HG02938 (cell line): Measurements from ENCODE around the gene C5.

Source experiments
- ATAC-seq: cut with Tn5 transposase; IDR thresholded peaks from one replicate; pipeline ENCODE4 v1.9.1; 2021; ENCODE audit warnings: mild to moderate bottlenecking, moderate library complexity; ENCODE audit not compliant: unreplicated experiment

The C5 gene

DNA sequence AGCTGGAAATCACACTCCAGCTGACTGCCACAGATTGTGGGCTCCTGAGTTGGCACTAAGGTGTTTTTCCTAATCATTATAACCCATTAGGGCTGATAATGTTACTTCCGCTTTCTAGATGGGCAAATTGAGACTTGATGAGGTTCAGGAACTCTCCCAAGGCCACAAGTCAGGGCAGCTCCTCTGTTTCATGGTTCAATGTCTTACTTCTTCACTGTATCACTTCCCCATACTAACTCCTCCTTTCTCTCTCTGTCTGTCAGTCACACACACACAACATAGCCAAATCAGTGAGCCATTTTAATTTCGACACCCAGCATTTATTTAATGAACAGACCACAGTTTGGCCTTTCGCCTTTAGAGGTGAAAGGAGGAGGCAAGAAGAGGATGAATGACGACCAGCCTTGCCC, 105.6 kb downstream of the C5 start:
- ATAC-seq, result peak; percentile 99

- ATAC-seq, result no peak
These were observed 107.7 kb downstream of the C5 start for GRCh38 chr9:120942186-120943001.

DNA sequence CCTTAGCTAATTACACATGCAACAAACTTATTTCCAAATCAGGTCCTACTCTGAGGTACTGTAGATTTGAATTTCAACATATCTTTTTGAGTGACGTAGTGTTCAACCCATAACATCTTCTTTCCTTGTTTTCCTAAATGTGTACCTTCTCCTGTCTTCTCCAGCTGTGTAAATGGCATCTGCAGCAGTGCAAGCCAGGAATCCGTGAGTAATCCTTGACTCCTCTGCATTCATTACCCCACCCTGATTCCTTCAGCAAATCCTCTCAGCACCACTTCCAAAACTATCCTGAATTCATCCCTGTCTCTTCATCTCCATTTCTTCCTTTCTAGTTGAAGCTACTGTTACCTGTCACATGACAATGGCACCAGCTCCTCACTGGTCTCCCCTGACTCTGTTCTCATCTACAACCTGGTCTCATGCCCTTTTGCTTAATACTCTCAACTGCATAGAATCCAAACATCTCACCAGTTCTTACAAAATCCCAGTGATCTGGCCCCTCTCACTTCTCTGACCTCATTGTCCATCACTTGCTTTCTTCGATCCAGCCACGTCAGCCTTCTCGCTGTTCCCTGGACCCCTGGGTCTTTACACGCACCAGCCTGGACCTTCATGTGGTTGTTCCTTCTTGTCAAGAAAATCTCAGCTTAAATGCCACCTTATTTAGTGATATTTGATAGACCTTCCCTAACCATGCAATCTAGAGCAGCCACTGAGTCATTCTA, 108.9 kb downstream of the C5 start:
- no peak for ATAC-seq

DNA sequence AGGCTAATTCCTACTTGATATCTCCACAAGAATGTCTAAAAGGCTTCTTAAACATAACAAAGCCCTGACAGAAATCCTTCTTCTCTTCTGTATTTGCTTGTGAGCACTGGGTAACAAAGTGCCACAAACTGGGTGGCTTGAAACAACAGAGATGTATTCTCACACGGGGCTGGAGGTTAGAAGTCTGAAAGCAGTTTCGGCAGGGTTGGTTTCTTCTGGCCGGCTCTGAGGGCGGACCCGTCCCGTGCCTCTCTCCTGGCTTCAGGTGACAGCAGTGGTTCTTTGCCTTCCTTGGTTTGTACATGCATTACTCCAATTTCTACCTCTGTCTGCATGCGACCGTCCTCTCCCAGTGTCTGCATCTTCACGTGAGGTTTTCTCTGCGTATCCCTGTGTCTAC, 109.5 kb downstream of the C5 start:
- ATAC-seq, result no peak

GRCh38 chr9:120938851-120939250, 111.2 kb downstream of the C5 start:
- no peak for ATAC-seq

- ATAC-seq, result no peak
These were observed 112.5 kb downstream of the C5 start for GRCh38 chr9:120937596-120937995.

DNA sequence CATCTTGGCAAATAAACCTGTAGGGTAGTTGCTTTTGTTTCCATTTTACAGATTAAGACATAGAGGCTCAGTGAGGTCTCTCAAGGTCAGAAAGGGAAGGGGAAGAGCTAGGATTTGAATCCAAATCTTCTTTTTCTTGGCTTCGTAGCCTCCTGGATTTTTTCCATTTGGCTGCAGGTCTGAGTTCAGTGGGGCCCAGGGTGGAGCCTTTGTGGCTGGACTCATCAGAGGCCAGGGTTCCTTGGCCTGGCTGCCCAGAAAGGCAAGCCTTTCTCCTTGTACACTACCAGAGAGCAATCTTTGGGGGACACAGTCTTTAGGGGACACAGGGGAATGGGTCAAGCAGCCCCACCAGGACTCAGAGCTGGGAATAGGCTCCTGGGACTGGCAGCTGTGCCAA, 112.9 kb downstream of the C5 start:
- no peak for ATAC-seq

- no peak for ATAC-seq
These were observed 113.3 kb downstream of the C5 start for GRCh38 chr9:120936764-120937122.

DNA sequence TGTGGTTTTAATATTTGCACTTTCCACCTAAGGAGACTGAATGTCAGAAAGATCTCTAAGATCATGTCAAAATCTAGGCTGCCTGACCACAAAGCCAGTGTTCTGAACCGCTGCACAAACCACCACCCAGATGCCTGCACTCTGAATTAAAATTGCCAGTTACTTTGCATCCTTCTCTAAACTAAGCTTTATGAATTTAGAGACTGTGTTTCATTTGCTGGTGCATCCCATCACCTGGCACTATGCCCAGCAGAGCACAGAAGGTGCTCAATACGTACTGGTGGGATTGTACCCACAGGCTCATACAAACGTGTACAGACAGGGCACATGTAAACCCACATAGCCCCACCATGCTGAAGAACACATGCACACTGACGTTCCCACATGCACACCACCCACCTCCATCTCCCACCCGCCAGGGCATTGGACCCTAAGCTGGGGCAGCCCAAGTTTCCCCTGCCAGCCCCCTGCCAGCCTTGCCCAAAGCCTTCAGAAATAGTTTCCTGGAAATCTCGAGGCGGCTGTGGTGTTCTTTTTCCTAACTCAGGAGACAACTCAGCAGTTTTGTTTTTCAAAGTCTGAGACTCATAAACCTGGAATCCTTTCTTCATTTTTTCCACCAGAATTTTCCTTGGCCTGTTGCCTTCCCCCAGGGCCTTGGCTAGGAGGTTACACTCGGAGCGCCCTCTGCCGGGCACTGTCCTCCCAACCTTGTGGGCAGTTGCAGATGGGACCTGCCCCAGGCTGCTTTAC, 113.9 kb downstream of the C5 start:
- ATAC-seq, result peak; percentile 30

DNA sequence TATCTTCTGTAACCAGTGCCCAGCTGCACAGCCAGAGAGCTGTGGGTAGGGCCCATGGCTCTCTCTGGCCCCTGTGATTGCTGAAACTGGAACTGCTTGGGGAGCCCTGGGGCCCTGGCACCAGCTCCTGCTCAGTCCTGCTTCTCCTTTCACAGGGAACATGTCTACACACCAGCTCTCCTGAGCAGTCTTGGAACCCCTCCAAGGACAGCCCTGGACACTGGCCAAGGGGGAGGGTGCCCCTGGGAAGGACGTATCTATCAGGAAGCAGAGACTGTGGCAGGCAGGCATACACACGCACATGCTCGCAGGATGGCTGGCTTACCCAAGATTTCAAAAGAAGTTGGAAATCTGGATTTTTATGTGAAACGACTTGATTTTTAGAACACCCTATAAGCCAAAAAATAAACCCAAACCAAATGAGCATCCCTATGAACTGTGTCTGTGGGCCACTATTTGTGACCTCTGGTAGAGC, 114.7 kb downstream of the C5 start:
- no peak for ATAC-seq

DNA sequence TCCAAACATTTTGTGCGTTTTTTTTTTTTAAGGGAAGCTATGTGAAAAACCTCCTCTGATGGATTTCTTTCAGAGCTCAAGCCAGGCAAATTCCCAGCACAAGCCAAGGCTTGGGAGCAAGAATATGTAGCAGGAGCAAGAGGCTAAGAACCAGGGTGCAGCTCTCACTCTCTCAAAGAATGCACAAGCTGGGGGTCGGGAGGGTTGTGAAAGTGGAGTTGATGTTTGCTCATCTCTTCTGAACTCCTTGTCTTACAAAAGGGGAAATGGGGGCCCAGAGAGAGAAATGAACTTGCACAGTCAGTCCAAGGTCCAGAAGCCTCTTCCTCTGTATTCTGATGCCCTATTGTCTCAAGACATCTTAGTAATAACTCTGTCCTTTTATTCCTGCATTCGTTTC, 115.8 kb downstream of the C5 start:
- ATAC-seq, result no peak

DNA sequence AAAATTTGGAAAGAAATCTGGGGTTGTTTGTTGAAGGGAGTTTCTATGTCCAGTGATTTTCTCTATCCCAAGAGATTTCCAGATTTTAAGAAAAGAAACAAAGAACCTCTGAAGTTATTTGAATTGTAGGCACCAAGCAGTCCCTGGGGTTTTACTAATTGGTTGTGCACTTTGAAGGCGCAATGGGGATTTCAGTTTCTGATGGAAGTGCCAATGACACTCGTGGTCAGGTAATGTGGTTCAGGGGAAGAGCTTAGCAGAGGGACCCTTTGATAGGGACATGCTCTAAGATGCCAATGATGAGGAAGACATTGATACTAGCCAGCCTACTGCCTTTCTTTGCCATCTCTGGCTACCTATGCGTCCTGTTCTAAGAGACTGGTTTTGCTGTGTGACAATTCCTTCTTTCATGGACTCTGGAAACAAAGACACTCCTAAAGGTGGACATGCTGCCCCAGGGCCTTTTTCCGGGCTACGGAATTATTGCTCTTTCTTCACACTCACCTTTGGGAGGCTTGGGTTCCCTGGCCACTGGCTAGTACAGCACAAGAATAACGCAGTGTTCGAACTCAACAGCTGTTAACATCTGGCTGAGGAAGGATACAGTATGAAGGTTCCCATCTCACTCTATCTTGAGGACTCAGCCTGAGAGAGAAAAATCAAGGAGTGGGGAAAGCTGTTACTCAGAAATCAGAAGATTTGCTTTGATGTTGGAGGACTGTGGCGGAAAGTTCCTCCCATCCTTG, 116.6 kb downstream of the C5 start:
- no peak for ATAC-seq

DNA sequence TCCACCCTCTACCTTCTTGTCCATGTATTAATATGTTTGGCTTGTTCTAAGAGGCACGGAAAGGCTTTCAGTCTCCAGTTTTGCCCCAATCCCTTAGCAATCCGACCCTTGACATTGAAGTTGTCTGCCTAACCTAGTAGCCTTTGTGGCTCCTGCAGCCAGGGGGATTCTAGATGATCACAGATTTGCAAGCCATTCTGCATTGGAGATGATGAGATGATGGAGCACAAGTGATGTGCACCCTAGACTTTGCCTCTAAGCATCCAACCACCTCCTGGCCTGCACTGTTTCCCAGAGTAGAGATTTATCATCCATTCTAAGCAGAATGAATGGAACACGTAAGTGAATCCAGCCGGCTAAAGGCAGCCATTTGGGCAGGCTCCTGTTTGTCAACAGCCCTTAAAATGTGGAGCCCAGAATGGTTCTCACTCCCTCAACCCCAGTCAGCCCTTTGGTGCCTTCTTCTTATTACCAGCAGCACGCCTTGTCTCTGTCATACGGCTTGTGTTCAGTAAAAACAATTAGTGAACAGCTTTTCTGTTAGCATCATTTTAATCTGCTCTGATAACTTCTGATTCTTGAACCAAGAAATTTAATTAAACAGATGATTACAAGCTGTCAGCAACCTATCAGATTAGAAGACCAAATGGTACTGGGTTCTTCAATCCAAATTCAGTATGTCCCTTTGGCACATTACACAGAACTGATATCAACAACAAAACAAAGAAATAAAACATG, 117.8 kb downstream of the C5 start:
- peak; percentile 0 for ATAC-seq

DNA sequence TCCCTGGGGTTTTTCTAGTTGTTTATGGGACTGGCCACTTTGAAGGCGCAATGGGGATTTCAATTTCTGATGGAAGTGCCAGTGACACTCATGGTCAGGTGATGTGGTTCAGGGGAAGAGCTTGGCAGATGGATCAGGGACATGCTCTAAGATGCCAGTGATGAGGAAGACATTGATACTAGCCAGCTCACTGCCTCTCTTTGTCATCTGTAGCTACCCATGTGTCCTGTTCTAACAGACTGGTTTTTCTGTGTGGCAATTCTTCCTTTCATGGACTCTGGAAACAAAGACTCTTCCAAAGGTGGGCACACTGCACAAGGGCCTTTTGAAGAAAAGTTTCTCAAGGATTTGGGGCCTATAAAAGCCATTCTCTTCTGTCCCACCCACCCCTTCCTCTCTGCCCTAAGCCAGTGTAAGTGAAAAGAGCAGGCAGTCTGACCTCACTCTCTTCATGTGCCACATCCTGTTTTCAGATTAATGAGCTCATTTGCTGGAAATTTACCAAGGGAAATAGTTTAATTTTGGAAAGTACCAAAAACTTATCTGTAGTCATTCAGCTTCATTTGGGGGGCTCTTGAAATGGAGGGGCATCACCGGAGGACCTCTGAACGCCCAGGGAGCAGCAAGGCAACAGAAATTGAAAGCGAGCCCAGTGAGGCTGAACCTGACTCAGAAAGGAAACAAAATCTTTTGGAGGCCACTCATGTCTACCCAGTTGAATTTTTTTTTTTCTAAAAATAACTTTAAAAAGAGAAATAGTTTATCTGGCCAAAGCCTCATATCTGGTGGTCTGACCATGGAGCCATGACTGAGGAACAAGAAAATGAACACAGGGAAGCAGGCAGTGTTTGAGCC, 118.6 kb downstream of the C5 start:
- peak; percentile 62 for ATAC-seq

- no peak for ATAC-seq
These were observed 120.8 kb downstream of the C5 start for GRCh38 chr9:120929229-120929791.

DNA sequence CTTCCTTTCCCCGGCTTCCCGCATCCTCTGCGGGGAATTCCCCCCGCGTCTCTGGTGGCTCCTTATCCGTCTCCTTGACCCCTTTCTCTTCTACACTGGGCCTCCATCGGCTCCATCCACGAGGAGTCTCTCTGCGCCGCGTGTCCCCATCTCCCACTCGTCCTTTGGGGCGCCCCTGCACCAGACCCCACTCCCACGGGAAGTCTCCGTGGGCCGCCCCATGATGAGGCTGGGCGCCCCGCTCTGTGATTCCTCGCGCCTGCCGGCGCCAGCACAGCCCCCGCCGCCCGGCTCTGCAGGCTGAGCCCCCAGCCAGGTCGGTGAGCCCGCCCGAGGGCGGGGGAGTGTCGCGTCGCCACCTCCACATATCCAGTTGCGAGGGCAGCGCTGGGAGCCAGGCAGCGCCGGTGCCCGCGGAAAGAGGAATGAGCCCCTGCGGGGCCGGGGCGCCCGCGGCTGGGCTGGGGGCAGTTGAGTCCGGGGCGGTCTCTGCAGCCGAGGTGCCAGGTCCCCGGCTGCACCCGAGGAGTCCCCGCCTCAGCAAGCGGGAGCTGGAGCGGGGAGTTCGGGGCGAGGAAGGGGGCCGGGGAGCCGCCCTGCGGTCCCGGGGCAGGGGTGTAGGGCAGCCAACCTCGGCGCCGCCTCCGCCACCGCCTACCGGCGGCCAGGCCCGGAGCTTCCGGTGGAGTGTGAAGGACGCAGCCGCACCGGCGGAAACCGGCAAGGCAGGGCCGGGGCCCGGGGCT, 121.4 kb downstream of the C5 start:
- ATAC-seq, result no peak

GRCh38 chr9:120928015-120928482, 122.0 kb downstream of the C5 start:
- no peak for ATAC-seq
